Anterior cingulate cortex (tissue), 58 donors: Measurements from ENCODE around the gene CAMSAP3.
"Not testable (repeated sequence)": the region's sequence is repeated elsewhere in the genome, so short reads cannot be mapped to it uniquely, and the experiment has no call there.

Experiments
- DNase-seq, 58 donors: peaks; one replicate each; lab custom pipeline; 2025; lab: John Stamatoyannopoulos, UW

Gene CAMSAP3

GRCh38 chr19:7565332-7565731 is 30.3 kb upstream of the CAMSAP3 start:
- no peak for DNase-seq

GRCh38 chr19:7570761-7571160 is 24.9 kb upstream of the CAMSAP3 start:
- DNase-seq: no peak

GRCh38 chr19:7575434-7576040 is 20.1 kb upstream of the CAMSAP3 start:
- DNase-seq: no peak

GRCh38 chr19:7577422-7577821 is 18.2 kb upstream of the CAMSAP3 start:
- not testable (repeated sequence) for DNase-seq

GRCh38 chr19:7578127-7578526 is 17.5 kb upstream of the CAMSAP3 start:
- no peak for DNase-seq

- no peak for DNase-seq
Measured at GRCh38 chr19:7579182-7579581, 16.5 kb upstream of the CAMSAP3 start.

- DNase-seq: no peak
Measured at GRCh38 chr19:7582446-7582845, 13.2 kb upstream of the CAMSAP3 start.

- DNase-seq: no peak
Measured at GRCh38 chr19:7589822-7590221, 5.8 kb upstream of the CAMSAP3 start.

- no peak for DNase-seq
Measured at GRCh38 chr19:7590256-7590655, 5.4 kb upstream of the CAMSAP3 start.

- peak in 2 of 58 donors; percentile 4 to 9 for DNase-seq
Measured at GRCh38 chr19:7596211-7596937, 711 bp downstream of the CAMSAP3 start.

- no peak for DNase-seq
Measured at GRCh38 chr19:7597689-7598088, 2.0 kb downstream of the CAMSAP3 start.

GRCh38 chr19:7598180-7598579 is 2.5 kb downstream of the CAMSAP3 start:
- no peak for DNase-seq

GRCh38 chr19:7600721-7601120 is 5.1 kb downstream of the CAMSAP3 start:
- DNase-seq: no peak

GRCh38 chr19:7602240-7602934 is 6.7 kb downstream of the CAMSAP3 start:
- no peak for DNase-seq

- DNase-seq: no peak
Measured at GRCh38 chr19:7602935-7603497, 7.4 kb downstream of the CAMSAP3 start.

GRCh38 chr19:7603919-7604318 is 8.3 kb downstream of the CAMSAP3 start:
- DNase-seq: no peak

- no peak for DNase-seq
Measured at GRCh38 chr19:7605490-7606222, 10.0 kb downstream of the CAMSAP3 start.

GRCh38 chr19:7606289-7606688 is 10.6 kb downstream of the CAMSAP3 start:
- DNase-seq: no peak

- no peak for DNase-seq
Measured at GRCh38 chr19:7607212-7607873, 11.7 kb downstream of the CAMSAP3 start.
